Spinal cord (tissue), 10 donors: ENCODE data around the gene F2RL3. TPM values are rescaled to one million over a fixed set of nuclear protein-coding genes. Genes with fewer than 3 reads are reported as not detected.

Experiments
- DNase-seq, 6 donors: peaks; one replicate each; pipeline versions ENCODE4 v3.0.0 to v3.0.0-alpha.2; 2013 to 2015; ENCODE audit warnings: low spot score in 6 of 6, low read depth in 4 of 6
- H3K27ac ChIP-seq: one replicate; pipeline ENCODE4 v1.5.1; 2013; ENCODE audit warnings: low read depth, low read length, control low read depth
- H3K27me3 ChIP-seq: one replicate; pipeline ENCODE4 v1.6.1; 2013; ENCODE audit warnings: low read length; ENCODE audit not compliant: control insufficient read depth, insufficient read depth
- H3K36me3 ChIP-seq: one replicate; pipeline ENCODE4 v1.6.1; 2013; ENCODE audit warnings: low read length; ENCODE audit not compliant: control insufficient read depth, insufficient read depth
- H3K4me1 ChIP-seq: one replicate; pipeline ENCODE4 v1.6.1; 2013; ENCODE audit warnings: low read length; ENCODE audit not compliant: control insufficient read depth, insufficient read depth
- H3K4me3 ChIP-seq: one replicate; pipeline ENCODE4 v1.5.1; 2013; ENCODE audit warnings: low read depth, low read length, control low read depth
- H3K9me3 ChIP-seq: one replicate; pipeline ENCODE4 v1.6.1; 2013; ENCODE audit warnings: low read length; ENCODE audit not compliant: control insufficient read depth, insufficient read depth
- WGBS: methylation state at CpG from one replicate; pipeline ENCODE4 v1.1.5; 2013; ENCODE audit warnings: missing lambda C conversion rate; ENCODE audit not compliant: insufficient coverage; 5-methylcytosine and 5-hydroxymethylcytosine counted together
- polyA plus RNA-seq, 2 donors: library from polyadenylated mRNA; unstranded; fragments of 120-200 nt; gene quantifications; one replicate each; pipeline ENCODE4 v1.2.1, GENCODE V29; 2013; ENCODE audit not compliant: insufficient read length in 2 of 2
- total RNA-seq, 2 donors: library from RNA; depleted of rRNA in 1 of 2; stranded (reverse); fragments of 120-200 nt in 1 of 2; fragments of >200 nt in 1 of 2; gene quantifications; one replicate each; pipeline versions ENCODE4 v1.2.3 to v1.2.4, GENCODE V29; 2013 to 2014
- donor health status: healthy.

F2RL3 gene
- total and polyA plus RNA-seq, 4 donors, result 0.10 to 0.45 (median 0.16) TPM

GRCh38 chr19:16883522-16883921, 5.3 kb upstream of the F2RL3 start:
- Histone ChIP-seq H3K36me3 (peaks cover 28% of the 10 kb centered on the region), H3K4me1 (peaks cover 3% of the 10 kb centered on the region), H3K27me3 (no peaks in the 10 kb centered on the region), H3K9me3 (no peaks in the 10 kb centered on the region), H3K4me3 (no peak overlapping the region), H3K27ac (no peak overlapping the region)
- 94% methylated on average over 3 of the region's 3 CpGs for WGBS
- DNase-seq, result no peak

- Histone ChIP-seq H3K36me3 (peaks cover 12% of the 10 kb centered on the region), H3K4me1 (peaks cover 9% of the 10 kb centered on the region), H3K27me3 (no peaks in the 10 kb centered on the region), H3K9me3 (no peaks in the 10 kb centered on the region), H3K27ac (no peak overlapping the region), H3K4me3 (no peak overlapping the region)
- no peak for DNase-seq
- 73% methylated on average over 2 of the region's 5 CpGs for WGBS
Observed at GRCh38 chr19:16885166-16885565, 3.6 kb upstream of the F2RL3 start.

GRCh38 chr19:16886305-16886880, 2.4 kb upstream of the F2RL3 start:
- H3K27ac ChIP-seq, result no peak overlapping the region
- peaks cover 2% of the 10 kb centered on the region for H3K36me3 ChIP-seq
- no peak for DNase-seq
- no peaks in the 10 kb centered on the region for H3K9me3 ChIP-seq
- H3K4me1 ChIP-seq, result peaks cover 9% of the 10 kb centered on the region
- H3K4me3 ChIP-seq, result no peak overlapping the region
- H3K27me3 ChIP-seq, result no peaks in the 10 kb centered on the region
- whole genome bisulfite sequencing, result 76% methylated on average over 15 of the region's 20 CpGs

- H3K9me3 ChIP-seq, result no peaks in the 10 kb centered on the region
Observed at GRCh38 chr19:16887353-16888265, 1.2 kb upstream of the F2RL3 start.

GRCh38 chr19:16889366-16889882, 625 bp downstream of the F2RL3 start:
- 77% methylated on average over 22 of the region's 22 CpGs for WGBS
- Histone ChIP-seq H3K4me3 (no peak overlapping the region), H3K9me3 (no peaks in the 10 kb centered on the region), H3K36me3 (peaks cover 11% of the 10 kb centered on the region), H3K27ac (no peak overlapping the region), H3K4me1 (peaks cover 14% of the 10 kb centered on the region), H3K27me3 (no peaks in the 10 kb centered on the region)
- DNase-seq, result no peak

More at GRCh38 chr19:16887353-16888265, 1.2 kb upstream of the F2RL3 start:
- Histone ChIP-seq H3K27me3 (no peaks in the 10 kb centered on the region), H3K27ac (no peak overlapping the region), H3K4me1 (peaks cover 9% of the 10 kb centered on the region), H3K4me3 (no peak overlapping the region), H3K36me3 (peaks cover 2% of the 10 kb centered on the region)
- no peak for DNase-seq
- WGBS, result 59% methylated on average over 11 of the region's 17 CpGs

- H3K4me3 ChIP-seq, result no peak overlapping the region
- H3K9me3 ChIP-seq, result no peaks in the 10 kb centered on the region
- peaks cover 16% of the 10 kb centered on the region for H3K4me1 ChIP-seq
- H3K27me3 ChIP-seq, result no peaks in the 10 kb centered on the region
- H3K36me3 ChIP-seq, result peaks cover 11% of the 10 kb centered on the region
- DNase-seq, result no peak
- no peak overlapping the region for H3K27ac ChIP-seq
- 95% methylated on average over 48 of the region's 48 CpGs for WGBS
Observed at GRCh38 chr19:16889883-16890460, 1.2 kb downstream of the F2RL3 start.

- H3K36me3 ChIP-seq, result peaks cover 11% of the 10 kb centered on the region
- WGBS, result 100% methylated on average over 6 of the region's 24 CpGs
- peaks cover 2% of the 10 kb centered on the region for H3K27me3 ChIP-seq
- DNase-seq, result no peak
- H3K9me3 ChIP-seq, result no peaks in the 10 kb centered on the region
- no peak overlapping the region for H3K4me3 ChIP-seq
- peaks cover 17% of the 10 kb centered on the region for H3K4me1 ChIP-seq
- H3K27ac ChIP-seq, result no peak overlapping the region
Observed at GRCh38 chr19:16890461-16891184, 1.8 kb downstream of the F2RL3 start.

- no peak overlapping the region for H3K4me3 ChIP-seq
- DNase-seq, result no peak
- H3K9me3 ChIP-seq, result no peaks in the 10 kb centered on the region
- H3K27me3 ChIP-seq, result peaks cover 10% of the 10 kb centered on the region
- H3K4me1 ChIP-seq, result peaks cover 26% of the 10 kb centered on the region
- 90% methylated on average over 11 of the region's 12 CpGs for WGBS
- peaks cover 11% of the 10 kb centered on the region for H3K36me3 ChIP-seq
- H3K27ac ChIP-seq, result no peak overlapping the region
Observed at GRCh38 chr19:16891696-16892382, 3.0 kb downstream of the F2RL3 start.

- no peak overlapping the region for H3K4me3 ChIP-seq
- H3K9me3 ChIP-seq, result no peaks in the 10 kb centered on the region
- no peak overlapping the region for H3K27ac ChIP-seq
- peaks cover 23% of the 10 kb centered on the region for H3K4me1 ChIP-seq
- H3K27me3 ChIP-seq, result peaks cover 10% of the 10 kb centered on the region
- WGBS, result no CpG with 5 or more reads among the region's 4 CpGs
- H3K36me3 ChIP-seq, result peaks cover 11% of the 10 kb centered on the region
- no peak for DNase-seq
Observed at GRCh38 chr19:16892436-16892835, 3.6 kb downstream of the F2RL3 start.
